Endothelial cell (in vitro differentiated cells): ENCODE results near the gene HECA. TPM values are rescaled to one million over a fixed set of nuclear protein-coding genes. Genes with fewer than 3 reads are reported as not detected.

Source experiments
- DNase-seq: peaks from one replicate; pipeline ENCODE4 v3.0.0; 2021; ENCODE audit warnings: low spot score
- H3K27ac Mint-ChIP-seq: one replicate; pipeline ENCODE4 v1.8.0; 2021; ENCODE audit warnings: mixed read lengths, inconsistent platforms; ENCODE audit not compliant: unreplicated experiment
- H3K27me3 Mint-ChIP-seq: one replicate; pipeline ENCODE4 v1.8.0; 2021; ENCODE audit warnings: mild to moderate bottlenecking, moderate library complexity, mixed read lengths, inconsistent platforms; ENCODE audit not compliant: unreplicated experiment
- H3K36me3 Mint-ChIP-seq: one replicate; pipeline ENCODE4 v1.8.0; 2021; ENCODE audit warnings: mild to moderate bottlenecking, low read depth, mixed read lengths, inconsistent platforms; ENCODE audit not compliant: unreplicated experiment
- H3K4me1 Mint-ChIP-seq: one replicate; pipeline ENCODE4 v1.8.0; 2021; ENCODE audit warnings: mild to moderate bottlenecking, mixed read lengths, inconsistent platforms; ENCODE audit not compliant: unreplicated experiment
- H3K4me3 Mint-ChIP-seq: one replicate; pipeline ENCODE4 v1.8.0; 2021; ENCODE audit warnings: mild to moderate bottlenecking, mixed read lengths, inconsistent platforms; ENCODE audit not compliant: unreplicated experiment
- H3K9me3 Mint-ChIP-seq: one replicate; pipeline ENCODE4 v1.8.0; 2021; ENCODE audit warnings: mixed read lengths, inconsistent platforms; ENCODE audit not compliant: unreplicated experiment
- total RNA-seq: library from RNA; stranded (reverse); fragmentation: NEBNext Ultra II Directional; extraction: Animal tissue kit (Norgen Biotek cat#: 25700); gene quantifications from one replicate; pipeline ENCODE4 v1.2.1, GENCODE V29; 2021; ENCODE audit not compliant: unreplicated experiment
- TF ChIP-seq, protein P1 (sequence below): fragments of 200-600 bp; sonication (generic); IDR thresholded peaks from one replicate; pipeline ENCODE4 v1.5.0; 2021; ENCODE audit warnings: antibody characterized with exemption; ENCODE audit not compliant: unreplicated experiment

The HECA gene
- total RNA-seq, 1 donor from 2014 or later: 36.7 TPM

DNA sequence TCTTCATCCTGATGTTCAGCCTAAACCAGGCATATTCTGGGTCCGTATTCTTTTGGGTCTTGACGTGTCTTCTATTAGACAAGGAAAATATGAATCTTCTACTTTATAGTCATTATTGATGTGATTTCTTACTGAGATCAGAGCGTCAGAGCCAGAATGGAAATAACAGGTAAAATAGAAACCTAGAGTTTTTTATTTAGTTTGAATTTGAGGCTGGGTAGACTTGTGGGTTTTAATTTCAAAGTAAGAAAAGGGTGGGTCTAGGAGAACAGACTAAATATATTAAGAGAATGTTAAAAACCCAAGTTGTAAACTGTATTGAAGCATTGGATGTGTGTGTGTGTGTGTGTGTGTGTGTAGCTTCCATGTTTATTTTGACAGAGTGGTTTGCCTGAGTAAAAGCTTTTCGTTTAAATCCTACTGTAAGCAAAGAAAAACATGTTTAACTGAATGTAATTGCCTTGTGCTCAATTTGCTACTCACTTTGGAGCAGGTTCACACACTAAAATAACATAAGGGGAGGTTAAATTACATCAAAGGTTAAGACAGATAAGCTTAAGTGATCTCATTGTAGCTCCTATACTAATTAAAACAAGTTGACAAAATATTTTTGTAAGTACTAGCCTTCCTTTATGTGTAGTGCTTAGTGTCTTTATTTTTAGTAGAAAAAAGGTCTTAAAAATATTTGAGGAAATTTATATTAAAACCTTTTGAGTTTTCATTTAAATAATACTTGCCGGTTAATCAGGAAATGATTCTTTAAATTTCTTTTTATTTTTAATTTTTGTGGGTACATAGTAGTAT lies 17.4 kb downstream of the HECA start:
- TF ChIP-seq, protein P1, sequence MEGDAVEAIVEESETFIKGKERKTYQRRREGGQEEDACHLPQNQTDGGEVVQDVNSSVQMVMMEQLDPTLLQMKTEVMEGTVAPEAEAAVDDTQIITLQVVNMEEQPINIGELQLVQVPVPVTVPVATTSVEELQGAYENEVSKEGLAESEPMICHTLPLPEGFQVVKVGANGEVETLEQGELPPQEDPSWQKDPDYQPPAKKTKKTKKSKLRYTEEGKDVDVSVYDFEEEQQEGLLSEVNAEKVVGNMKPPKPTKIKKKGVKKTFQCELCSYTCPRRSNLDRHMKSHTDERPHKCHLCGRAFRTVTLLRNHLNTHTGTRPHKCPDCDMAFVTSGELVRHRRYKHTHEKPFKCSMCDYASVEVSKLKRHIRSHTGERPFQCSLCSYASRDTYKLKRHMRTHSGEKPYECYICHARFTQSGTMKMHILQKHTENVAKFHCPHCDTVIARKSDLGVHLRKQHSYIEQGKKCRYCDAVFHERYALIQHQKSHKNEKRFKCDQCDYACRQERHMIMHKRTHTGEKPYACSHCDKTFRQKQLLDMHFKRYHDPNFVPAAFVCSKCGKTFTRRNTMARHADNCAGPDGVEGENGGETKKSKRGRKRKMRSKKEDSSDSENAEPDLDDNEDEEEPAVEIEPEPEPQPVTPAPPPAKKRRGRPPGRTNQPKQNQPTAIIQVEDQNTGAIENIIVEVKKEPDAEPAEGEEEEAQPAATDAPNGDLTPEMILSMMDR: no peak
- peaks cover 4% of the 10 kb centered on the region for H3K4me1 Mint-ChIP-seq

DNA sequence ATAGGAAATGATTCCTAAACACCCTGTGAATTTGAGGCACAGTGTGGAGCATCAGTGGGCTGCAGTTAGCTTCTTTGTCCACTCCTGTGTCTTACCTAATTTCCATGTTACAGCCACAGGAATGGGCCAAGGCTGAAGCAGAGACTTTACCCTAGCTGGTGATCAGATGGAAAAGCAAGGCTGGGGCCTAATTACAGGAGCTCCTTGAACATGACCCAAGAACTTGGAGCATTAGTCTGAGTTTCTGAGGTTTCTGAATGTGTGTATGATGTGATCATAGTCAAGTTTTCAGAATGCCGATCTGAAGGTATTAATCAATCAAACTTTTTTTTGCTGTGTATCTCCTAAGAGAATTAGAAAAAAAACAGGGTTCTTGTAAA lies 18.0 kb downstream of the HECA start:
- H3K4me1 Mint-ChIP-seq: no peaks in the 10 kb centered on the region
- H3K27me3 Mint-ChIP-seq: no peaks in the 10 kb centered on the region
- no peak for DNase-seq
- no peak overlapping the region for H3K27ac Mint-ChIP-seq
- no peaks in the 10 kb centered on the region for H3K9me3 Mint-ChIP-seq
- H3K36me3 Mint-ChIP-seq: peaks cover 11% of the 10 kb centered on the region
- TF ChIP-seq, protein P1: no peak
- no peak overlapping the region for H3K4me3 Mint-ChIP-seq

More for the DNA sequence above, 17.4 kb downstream of the HECA start:
- no peak for DNase-seq
- no peak overlapping the region for H3K4me3 Mint-ChIP-seq
- no peaks in the 10 kb centered on the region for H3K27me3 Mint-ChIP-seq
- no peaks in the 10 kb centered on the region for H3K9me3 Mint-ChIP-seq
- no peak overlapping the region for H3K27ac Mint-ChIP-seq
- H3K36me3 Mint-ChIP-seq: peaks cover 6% of the 10 kb centered on the region

DNA sequence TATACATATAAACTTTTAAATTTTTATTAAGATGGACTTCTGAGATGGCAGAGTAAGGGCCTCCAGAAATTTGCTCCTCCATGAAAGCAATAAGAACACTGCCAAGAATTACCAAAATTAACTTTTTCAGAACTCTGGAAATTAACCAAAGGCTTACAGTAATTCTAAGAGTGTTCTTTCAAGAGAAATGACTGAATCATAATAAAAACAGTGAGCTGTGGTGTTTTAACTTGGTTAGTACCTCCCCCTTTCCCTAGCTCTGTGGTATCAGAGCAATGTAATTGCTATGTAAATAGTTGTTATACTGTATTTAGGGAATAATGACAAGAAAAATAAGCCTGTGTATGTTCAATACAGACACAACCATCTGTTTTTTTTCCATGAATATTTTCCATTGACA lies 19.0 kb downstream of the HECA start:
- TF ChIP-seq, protein P1: no peak
- Mint-ChIP-seq H3K4me3 (no peak overlapping the region), H3K27me3 (no peaks in the 10 kb centered on the region), H3K36me3 (peaks cover 11% of the 10 kb centered on the region), H3K4me1 (no peaks in the 10 kb centered on the region), H3K27ac (no peak overlapping the region), H3K9me3 (no peaks in the 10 kb centered on the region)
- no peak for DNase-seq

DNA sequence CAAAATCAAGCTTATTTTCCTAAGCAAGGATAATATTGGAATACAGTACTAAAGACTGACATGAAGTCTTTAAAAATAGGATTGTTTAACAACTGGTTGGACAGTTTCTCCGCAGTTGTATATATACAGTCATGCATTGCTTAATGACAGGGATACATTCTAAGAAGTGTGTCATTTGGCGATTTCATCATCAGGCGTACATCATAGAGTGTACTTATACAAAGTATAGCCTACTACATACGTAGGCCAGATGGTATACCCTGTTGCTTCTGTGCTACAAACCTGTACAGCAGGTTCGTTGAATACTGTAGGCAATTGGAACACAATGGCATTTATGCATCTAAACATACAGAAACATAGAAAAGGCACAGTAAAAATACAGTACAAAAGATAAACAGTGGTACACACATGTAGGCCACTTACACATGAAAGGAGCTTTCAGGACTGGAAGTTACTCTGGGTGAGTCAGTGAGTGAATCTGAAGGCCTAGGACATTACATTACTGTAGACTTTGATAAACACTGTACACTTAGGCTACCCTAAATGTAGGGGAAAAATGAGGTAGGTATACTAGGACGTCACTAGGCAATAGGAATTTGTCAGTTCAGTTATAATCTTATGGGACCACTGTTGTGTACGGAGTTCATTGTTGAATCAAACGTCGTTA lies 20.1 kb downstream of the HECA start:
- no peaks in the 10 kb centered on the region for H3K27me3 Mint-ChIP-seq
- peaks cover 11% of the 10 kb centered on the region for H3K36me3 Mint-ChIP-seq
- H3K4me3 Mint-ChIP-seq: no peak overlapping the region
- H3K27ac Mint-ChIP-seq: no peak overlapping the region
- no peak for DNase-seq
- no peaks in the 10 kb centered on the region for H3K4me1 Mint-ChIP-seq
- TF ChIP-seq, protein P1: no peak
- no peaks in the 10 kb centered on the region for H3K9me3 Mint-ChIP-seq

DNA sequence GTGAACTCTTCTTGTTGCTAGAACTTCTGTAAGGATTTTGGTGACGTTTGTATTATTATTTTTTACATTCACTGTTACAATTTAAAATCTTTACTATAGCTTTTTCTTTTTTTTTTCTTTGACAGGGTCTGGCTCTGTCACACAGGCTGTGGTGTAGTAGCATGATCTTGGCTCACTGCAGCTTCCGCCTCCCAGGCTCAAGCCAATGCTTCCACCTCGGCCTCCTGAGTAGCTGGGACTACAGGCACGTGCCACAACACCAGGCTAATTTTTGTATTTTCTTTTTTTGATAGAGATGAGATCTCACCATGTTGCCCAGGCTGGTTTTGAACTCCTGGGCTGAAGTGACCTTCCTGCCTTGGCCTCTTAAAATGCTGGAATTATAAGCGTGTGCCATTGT lies 21.2 kb downstream of the HECA start:
- no peak overlapping the region for H3K27ac Mint-ChIP-seq
- peaks cover 5% of the 10 kb centered on the region for H3K4me1 Mint-ChIP-seq
- H3K4me3 Mint-ChIP-seq: no peak overlapping the region
- H3K9me3 Mint-ChIP-seq: no peaks in the 10 kb centered on the region
- peaks cover 11% of the 10 kb centered on the region for H3K36me3 Mint-ChIP-seq
- H3K27me3 Mint-ChIP-seq: no peaks in the 10 kb centered on the region
- DNase-seq: no peak
- TF ChIP-seq, protein P1: no peak
